LNCAP (cell line): Measurements from ENCODE around the gene MYLIP.

ENCODE experiments used
- TF ChIP-seq, protein P1 (sequence below): fragments of 450-650 bp; IDR thresholded peaks from 2 replicates; pipeline ENCODE4 v1.5.1; 2017; ENCODE audit warnings: mild to moderate bottlenecking

Gene MYLIP

GRCh38 chr6:16184129-16184528, 55.2 kb downstream of the MYLIP start:
- TF ChIP-seq, protein P1, sequence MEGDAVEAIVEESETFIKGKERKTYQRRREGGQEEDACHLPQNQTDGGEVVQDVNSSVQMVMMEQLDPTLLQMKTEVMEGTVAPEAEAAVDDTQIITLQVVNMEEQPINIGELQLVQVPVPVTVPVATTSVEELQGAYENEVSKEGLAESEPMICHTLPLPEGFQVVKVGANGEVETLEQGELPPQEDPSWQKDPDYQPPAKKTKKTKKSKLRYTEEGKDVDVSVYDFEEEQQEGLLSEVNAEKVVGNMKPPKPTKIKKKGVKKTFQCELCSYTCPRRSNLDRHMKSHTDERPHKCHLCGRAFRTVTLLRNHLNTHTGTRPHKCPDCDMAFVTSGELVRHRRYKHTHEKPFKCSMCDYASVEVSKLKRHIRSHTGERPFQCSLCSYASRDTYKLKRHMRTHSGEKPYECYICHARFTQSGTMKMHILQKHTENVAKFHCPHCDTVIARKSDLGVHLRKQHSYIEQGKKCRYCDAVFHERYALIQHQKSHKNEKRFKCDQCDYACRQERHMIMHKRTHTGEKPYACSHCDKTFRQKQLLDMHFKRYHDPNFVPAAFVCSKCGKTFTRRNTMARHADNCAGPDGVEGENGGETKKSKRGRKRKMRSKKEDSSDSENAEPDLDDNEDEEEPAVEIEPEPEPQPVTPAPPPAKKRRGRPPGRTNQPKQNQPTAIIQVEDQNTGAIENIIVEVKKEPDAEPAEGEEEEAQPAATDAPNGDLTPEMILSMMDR, result peak; percentile 40; the same call in 1 of the 2 replicates

GRCh38 chr6:16184551-16184950, 55.7 kb downstream of the MYLIP start:
- TF ChIP-seq, protein P1, result no peak

GRCh38 chr6:16187176-16187575, 58.3 kb downstream of the MYLIP start:
- TF ChIP-seq, protein P1, result no peak

- TF ChIP-seq, protein P1, result no peak
These were observed 61.3 kb downstream of the MYLIP start for GRCh38 chr6:16190214-16190613.

DNA sequence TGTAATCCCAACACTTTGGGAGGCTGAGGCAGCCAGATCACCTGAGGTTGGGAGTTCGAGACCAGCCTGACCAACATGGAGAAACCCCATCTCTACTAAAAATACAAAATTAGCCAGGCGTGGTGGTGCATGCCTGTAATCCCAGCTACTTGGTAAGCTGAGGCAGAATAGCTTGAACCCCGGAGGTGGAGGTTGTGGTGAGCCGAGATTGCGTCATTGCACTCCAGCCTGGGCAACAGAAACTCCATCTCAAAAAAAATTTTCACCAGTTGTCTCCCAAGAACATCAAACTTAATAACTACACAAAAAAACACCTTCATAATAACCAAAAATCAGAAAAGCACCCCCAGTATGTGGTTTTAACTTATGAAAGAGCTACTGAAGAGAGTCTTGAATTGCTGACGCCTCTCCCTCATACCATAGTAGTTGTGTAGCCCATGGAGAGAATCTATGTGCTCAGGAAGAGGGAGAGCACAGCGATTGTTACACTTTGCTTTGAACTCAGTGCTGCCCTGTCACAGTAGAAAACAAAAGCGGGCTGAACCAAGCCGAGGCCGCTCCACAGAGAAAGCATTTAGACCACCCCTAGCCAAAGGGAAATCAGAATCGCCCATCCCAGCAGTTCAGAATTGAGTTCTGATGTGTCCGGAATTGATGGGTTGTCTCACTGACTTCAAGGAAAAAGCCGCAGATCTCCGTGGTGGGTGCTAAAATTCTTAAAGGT, 67.5 kb downstream of the MYLIP start:
- TF ChIP-seq, protein P1, result no peak

DNA sequence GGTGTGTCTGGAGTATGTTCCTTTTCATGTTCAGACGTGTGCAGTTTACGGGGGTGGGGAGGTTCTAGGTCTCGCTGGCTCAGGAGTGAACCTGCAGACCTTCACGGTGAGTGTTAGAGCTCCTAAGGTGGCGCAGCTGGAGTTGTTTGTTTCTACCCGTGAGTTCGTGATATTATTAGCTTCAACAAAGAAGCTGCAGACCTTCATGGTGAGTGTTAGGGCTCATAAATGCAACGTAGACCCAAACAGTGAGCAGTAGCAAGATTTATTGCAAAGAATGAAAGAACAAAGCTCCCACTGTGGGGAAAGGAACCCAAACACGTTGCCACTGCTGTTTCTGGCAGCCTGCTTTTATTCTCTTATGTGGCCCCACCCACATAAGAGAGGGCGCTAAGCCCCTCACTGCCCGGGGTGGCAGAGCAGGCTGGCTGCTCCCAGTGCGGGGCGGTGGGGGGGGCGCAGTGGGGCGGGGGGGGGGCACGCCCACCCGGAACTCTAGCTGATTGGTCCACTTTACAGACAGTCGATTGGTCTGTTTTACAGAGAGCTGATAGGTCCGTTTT, 68.2 kb downstream of the MYLIP start:
- TF ChIP-seq, protein P1, result no peak
